H1 (cell line): ENCODE data around the gene CES3.

Source experiments
- CTCF ChIP-seq, 3 experiments: IDR thresholded peaks; 1 replicate in 2 of 3; 2 replicates in 1 of 3; pipeline versions ENCODE4 v1.5.1 to v1.6.1; 2011; ENCODE audit warnings: low read length in 3 of 3, mild to moderate bottlenecking in 3 of 3, inconsistent platforms in 2 of 3, low read depth in 1 of 3, moderate library complexity in 1 of 3; ENCODE audit not compliant: insufficient read depth in 1 of 3; ENCODE audit errors: control extremely low read depth in 1 of 3
- EGR1 ChIP-seq: IDR thresholded peaks from 2 replicates; pipeline ENCODE4 v1.6.1; 2011; ENCODE audit warnings: low read depth, low read length, borderline replicate concordance
- JUND ChIP-seq: IDR thresholded peaks from 2 replicates; pipeline ENCODE4 v1.6.1; 2011; ENCODE audit warnings: mild to moderate bottlenecking, improper control_type of control experiment, low read length
- NRF1 ChIP-seq: IDR thresholded peaks from 2 replicates; pipeline ENCODE4 v1.6.1; 2011; ENCODE audit warnings: mild to moderate bottlenecking, low read depth, low read length, improper control_type of control experiment
- POLR2A ChIP-seq, 2 experiments: IDR thresholded peaks; 1 replicate in 1 of 2; 2 replicates in 1 of 2; pipeline ENCODE4 v1.6.1; 2011; ENCODE audit warnings: low read depth in 2 of 2, low read length in 2 of 2, mild to moderate bottlenecking in 2 of 2; ENCODE audit errors: control extremely low read depth in 1 of 2
- TAF1 ChIP-seq: IDR thresholded peaks from 2 replicates; pipeline ENCODE4 v1.6.1; 2011; ENCODE audit warnings: mild to moderate bottlenecking, low read depth, low read length

- TF ChIP-seq CTCF (IDR thresholded peaks at IDR 0.05; ENCODE audit: control extremely low read depth in 1 of 3, insufficient read depth in 1 of 3, low read depth in 1 of 3, low read length in 3 of 3) (no peak), JUND (no peak), EGR1 (no peak), TAF1 (no peak), POLR2A (IDR thresholded peaks at IDR 0.05; ENCODE audit: control extremely low read depth in 1 of 2, low read depth in 2 of 2, low read length in 2 of 2) (no peak), NRF1 (no peak)
Measured at GRCh38 chr16:66916518-66916917, 44.5 kb upstream of the CES3 start.
